ENCODE results near the gene ADH5.

DNA sequence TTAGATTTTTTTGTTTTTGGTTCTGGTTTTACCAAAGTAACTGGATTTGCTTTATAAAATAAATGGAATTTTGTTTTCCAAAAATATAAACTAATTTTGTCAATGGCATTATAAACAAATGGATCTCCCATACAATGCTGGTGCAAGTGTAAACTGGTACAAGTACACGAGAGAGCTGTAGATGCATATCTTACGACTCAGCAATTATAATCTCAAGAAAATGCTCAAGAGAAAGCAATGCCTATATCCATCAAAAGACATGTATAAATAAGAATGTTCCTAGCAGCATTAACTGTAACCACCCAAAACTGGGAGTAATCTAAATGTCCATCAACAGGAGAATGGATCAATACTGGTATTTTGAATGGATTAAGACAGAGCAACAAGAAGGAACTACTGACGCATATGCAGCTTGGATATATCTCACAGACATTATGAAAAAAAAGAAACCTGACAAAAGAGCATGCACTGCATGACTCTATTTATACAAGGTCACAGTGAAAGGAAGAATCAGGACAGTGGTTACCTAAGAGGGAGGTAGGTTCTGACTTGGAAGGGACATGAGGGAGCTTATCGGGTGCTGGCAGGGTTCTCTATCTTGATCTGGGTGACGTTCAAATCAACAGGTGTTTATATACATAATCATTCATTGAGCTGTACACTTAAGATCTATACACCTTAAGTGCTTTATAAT, 9.5 kb downstream of the ADH5 start:
- TF ChIP-seq, protein P1, sequence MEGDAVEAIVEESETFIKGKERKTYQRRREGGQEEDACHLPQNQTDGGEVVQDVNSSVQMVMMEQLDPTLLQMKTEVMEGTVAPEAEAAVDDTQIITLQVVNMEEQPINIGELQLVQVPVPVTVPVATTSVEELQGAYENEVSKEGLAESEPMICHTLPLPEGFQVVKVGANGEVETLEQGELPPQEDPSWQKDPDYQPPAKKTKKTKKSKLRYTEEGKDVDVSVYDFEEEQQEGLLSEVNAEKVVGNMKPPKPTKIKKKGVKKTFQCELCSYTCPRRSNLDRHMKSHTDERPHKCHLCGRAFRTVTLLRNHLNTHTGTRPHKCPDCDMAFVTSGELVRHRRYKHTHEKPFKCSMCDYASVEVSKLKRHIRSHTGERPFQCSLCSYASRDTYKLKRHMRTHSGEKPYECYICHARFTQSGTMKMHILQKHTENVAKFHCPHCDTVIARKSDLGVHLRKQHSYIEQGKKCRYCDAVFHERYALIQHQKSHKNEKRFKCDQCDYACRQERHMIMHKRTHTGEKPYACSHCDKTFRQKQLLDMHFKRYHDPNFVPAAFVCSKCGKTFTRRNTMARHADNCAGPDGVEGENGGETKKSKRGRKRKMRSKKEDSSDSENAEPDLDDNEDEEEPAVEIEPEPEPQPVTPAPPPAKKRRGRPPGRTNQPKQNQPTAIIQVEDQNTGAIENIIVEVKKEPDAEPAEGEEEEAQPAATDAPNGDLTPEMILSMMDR (conservative IDR thresholded peaks at IDR 0.05; ENCODE audit: low read depth, low read length) = no peak
- no peak for TF ChIP-seq EZH2 (IDR thresholded peaks at IDR 0.05; ENCODE audit: borderline replicate concordance, low read depth, low read length, poor library complexity, severe bottlenecking)
